COLO668 (cell line): ENCODE data around the gene LYPD1.

Experiments used
- DNase-seq: peaks from one replicate; lab custom pipeline; 2025; ENCODE audit not compliant: unreplicated experiment; lab: John Stamatoyannopoulos, UW

Gene LYPD1

DNA sequence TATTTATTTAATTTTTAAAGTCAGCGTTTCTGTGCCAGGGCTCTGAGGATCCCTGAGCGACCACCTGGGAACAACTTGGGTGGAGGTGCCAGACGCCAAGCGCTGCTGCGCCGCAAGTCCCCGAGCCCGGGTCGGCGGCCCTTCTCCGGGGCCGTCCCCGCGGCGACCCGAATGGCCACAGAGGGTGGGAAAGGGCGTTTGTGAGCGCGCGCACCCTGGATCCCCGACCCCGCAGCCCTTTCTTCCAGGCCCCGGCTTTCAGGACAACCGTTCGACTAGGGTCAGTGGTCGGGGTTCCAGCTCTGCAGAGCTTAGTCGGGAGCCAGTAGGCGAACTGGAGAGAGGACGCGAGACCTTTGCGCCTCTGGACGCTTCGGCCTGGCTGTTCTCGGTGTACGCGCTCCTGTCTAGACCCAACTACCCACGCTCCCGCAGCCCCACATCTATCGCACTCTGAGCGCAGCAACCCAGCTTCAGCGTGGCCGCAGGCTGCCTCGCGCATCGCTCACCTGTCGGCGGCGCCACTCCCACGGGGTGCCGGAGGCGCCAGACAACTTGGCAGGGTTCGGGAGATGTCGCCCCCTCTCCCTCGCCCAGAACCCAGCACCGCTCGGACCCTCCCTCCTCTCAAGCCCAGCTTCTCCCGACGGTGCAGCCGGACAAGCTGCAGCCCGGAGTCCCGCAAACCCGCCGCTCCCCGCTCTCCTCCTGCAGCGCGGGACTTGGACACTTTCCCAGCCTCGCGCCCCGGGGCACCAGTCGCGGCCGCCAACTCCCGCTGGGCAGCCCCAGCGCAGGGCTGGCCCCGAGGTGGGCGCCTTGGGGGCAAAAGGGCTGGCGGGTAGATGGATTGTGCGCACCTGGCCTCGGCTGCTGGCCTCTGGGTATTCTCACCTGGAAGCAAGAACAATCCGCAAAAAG is 758 bp downstream of the LYPD1 start:
- peak; percentile 64 for DNase-seq

DNA sequence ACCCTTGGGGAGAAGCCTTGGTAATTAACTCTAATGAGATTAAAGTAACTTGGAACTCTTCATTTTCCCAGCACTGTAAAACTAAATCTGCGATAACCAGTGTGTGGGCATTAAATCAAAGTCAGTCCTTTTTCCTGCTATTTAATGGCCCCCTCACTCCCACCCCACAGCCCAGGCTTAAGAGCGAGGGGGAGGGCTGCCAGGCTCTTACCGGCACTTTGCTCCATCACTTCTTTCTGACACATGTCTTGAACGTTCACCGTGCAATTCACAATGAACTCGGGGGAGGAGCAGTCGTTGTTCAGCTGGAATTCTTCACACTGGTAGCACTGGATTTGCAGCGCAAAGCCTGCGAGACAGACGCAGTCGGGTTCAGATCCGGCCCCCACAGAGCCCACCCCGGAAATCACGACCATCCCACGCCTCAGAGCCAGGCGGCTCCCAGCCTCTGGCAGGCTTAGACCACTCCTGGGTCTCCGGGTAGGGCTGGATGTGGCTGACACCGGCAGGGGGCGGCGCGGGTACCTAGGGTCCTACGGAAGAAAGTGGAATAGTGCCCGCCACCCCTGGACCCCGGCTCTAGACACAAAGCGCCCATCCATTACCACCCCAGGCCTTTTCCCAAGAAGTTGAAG is 1.7 kb downstream of the LYPD1 start:
- DNase-seq = peak; percentile 30

DNA sequence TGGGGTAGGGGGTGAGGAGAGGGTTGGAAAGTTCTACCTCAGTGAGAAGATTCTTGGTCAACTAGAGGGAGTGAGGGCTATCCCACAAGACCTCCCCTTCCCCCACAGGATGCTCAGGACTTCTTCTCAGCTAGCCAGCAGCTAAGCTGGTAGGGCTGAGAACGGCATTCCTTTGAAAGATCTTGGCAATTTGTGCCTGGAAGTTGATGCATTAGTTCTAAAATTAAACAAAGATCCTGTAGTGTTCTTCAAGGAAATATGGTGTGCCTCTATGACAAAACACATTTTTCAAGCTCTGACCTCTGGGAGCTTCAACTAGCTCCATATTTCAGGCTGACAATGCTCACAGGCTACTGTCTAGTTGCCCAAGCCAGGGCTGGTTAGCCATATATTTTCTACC is 2.3 kb downstream of the LYPD1 start:
- no peak for DNase-seq

DNA sequence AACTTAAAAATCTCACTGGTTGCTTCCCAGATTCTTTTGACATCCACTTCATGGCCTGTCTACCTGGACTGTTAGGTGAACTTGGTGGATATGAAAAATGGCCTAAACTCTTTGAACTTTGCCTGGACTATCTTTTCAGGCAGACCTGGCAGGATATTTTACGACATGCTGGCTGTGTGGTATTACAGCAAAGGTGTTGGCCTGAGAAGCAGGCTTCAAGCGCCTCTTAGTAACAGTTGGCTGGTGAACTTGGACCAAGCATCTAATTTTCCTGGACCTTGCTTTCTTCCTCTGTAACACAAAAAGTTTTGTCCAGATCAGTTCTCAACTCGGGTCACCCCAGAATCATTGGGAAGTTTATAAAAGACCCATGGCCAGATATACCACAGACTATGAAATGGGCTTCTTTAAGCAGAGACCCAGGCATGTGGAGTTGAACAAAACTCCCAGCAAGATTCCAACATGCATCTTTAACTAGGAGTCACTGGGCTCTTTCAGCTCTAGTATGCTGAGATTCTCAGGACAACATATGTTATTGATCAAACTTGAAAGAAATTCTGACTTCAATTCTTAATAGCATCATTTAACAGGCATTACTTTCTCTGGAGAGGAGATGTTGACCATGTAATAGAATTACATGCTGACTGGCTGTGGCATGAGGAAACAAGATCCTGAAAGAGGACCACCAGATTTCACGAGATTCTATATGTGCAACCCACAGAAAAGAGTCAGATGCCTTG is 4.4 kb downstream of the LYPD1 start:
- no peak for DNase-seq

DNA sequence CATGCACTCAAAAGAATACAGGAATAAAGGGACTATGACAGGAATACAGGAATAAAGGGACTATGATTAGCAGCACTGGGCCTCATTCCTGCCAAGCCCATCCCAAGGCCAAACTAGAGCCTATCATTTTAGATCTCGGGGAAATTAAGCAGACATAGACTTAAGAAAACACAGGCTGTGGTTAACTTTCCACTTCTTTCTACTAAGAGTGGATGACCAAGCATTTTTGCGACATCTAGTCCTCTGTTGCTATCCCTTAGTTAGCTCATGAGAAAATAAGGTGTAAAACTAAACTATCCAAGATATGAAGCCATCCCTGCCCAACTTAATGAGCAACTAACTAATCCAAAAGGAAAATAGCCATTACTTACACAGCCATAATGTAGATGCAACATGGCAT is 5.9 kb downstream of the LYPD1 start:
- no peak for DNase-seq

DNA sequence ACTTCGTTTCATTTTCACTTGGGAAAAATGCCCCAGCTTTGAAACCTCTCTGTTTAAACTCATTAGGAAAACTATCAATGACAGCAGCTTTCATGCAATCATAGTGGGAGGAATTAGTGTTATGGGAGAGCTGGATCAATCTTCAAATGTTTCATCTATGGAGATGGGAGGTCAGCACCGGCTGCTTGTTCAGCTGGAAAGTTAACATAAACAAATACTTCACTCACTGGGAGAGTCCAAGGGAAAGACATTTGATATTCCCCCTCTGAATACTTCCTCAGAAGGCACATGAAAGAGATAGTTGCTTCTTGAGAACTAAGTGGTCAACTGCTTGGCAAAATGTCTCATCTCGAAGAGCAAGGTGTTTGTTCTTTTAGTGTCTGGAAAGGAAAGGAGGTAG is 7.3 kb downstream of the LYPD1 start:
- DNase-seq = no peak

DNA sequence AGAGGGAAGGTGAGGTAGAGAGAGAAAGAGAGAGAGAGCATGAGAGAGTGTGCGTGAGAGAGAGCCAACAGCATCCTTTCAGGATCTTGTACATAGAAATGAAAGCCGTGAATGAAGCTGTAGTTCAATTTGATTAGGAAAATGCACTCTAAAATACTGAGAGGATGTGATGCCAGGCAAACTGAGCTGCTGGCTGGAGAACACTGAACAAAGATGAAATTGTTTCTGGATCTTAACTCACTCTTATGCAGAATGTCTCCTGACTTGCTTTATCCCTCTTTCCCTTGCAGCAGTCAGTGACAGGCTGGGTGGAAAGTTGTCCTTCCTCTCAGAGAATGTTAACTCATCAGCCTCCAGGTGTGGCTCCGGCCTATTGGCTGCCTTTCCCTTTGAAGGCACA is 10.7 kb downstream of the LYPD1 start:
- DNase-seq = no peak

DNA sequence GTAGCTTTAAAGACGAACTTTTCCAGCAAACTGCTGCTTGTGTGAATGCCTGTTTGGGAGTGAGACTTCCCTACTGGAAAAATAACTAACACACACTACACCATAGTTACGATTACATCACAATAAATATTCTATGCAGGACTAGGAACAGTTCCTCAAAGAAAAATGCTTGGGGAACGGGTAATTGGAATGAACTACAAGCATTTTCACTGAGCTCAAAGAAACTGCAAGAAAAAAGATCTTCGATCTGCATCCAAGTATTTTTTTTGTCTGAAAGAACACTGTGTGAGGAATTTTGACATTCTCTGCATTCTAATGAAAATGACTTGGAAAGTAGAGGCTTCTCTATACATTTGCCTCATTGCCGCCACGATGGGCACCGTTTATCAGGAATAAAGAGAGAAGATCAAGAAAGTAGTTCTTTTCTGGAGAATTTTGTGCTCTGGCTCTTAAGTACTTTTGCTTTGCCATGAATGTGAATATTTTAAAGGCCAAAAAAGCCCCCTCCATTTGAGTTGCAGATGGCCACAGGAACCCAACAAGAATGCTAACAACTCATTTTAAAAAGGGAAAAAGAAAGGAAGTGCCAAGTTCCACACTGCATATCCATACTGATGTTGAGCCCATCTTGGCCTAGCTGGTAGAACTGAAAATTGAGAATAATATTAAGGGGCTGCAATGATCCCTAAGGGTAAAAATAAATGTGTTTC is 13.6 kb downstream of the LYPD1 start:
- no peak for DNase-seq

DNA sequence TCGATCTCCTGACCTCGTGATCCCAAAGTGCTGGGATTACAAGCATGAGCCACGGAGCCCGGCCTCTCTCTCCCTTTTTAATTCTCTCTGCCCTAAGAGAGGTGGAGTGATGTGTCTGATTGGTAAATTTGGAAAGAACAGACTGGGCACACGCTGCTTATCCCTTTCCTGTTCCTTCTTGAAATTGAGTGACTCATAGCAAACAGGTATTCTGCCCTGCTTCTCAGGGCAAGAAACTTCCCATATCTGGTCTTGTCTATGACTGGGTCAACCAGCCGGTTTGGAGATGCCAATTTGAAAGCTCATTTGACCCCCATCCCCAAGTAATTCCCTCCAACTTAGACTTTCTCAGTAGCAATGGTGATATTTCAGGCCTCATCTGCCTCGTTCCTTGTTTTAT is 15.0 kb downstream of the LYPD1 start:
- no peak for DNase-seq

DNA sequence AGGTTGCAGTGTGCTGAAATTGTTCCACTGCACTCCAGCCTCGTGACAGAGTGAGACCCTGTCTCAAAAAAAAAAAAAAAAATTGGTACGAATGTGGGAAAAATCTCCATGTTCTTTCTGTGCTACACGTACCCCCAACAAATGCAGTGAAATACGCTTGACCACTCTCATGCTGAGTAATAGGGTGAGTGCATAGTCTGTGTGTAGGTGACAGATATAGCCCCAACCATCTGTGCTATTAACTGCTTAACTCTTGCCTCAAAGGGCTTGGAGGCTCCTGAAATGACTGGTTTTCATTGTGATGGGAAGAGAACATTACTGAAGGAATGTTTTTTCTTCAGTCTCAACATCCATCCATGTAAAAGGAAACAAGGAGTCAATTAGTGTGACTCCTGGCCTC is 15.7 kb downstream of the LYPD1 start:
- no peak for DNase-seq

DNA sequence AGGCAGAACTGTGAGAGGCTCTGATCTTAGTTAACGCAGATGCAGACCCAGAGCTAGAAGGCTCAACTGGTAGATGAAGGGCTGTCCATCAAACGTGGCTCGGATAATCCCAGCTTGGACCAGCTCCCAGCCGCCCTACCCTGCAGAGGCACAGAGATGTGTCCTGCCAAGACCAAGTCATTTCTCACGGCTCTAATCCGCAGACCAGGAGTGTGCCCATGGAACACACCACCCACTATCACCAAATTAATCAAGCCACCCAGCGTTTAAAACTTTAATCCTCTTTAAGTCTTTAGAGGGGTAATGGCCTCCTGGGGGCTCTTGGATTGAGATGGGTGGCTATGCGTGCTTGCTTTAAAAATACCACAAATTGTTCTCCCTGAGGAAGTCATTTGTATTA is 17.5 kb downstream of the LYPD1 start:
- DNase-seq = no peak

DNA sequence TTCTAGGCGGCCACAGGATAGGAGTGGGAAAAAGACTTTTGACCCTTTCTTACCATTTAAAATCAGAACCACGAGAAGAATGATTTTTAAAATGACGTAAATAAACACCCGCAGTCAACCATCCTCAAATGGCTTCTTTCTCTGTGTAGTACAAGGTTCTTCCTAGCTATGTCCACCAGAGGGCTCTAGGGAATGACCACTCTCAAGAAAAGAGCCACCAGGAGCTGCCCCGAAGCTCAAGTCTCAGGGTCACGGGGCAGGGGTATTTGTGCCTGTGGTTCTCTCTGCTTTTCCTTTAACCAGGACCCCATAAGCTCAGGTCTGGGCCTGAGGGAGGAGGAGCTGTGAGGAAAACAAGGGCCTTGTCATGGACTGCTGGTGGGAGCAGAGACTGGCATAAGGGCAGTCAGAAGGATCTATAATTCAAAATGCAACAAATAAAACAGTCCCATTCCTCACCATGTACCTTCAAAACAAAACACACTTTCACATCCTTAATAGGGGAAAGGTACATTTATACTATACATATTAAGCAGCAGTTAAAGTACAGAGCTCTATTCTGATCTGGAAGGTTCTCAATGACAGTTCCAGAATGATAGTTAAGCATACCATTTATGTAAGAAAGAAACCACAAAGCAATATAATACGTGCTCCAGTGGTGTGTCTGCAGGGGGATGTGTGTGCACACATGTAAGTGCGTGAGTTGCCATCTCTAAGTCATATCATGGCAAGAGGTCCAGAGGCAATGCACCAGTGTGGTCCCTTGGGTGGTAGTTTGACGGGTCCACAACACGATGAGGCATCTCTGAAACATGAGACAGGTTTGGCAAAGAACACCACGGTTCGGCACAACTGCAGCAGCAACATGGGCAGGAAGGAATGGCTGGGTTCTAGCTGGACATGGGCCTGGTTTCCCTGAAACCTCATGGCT is 18.6 kb downstream of the LYPD1 start:
- DNase-seq = no peak

DNA sequence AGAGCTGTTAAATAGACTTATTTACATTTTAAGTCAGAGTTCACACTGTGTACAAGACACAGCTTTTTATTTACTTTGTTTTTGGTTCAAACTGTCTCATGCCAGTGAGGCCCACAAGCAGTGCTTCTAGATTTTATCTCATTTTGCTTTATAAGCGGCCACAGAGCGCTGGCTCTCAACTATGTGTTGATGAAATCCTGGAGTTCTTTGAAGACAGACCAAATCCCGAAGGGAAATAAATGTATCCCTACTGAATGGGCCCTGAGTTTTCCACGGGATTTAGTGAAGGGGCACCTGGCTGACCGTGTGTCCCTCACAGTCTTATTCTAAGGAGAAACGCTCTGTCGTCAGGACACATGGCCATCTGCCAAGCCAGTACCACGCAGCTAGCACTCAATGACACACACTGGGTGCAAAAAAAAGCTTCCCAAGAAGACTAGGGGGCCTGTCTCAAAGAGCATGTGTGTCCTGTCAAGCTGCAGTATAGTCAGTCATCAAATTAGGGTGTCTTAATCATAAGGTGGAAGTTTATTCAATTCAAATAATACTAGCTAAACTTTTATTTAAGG is 23.4 kb downstream of the LYPD1 start:
- DNase-seq = no peak

DNA sequence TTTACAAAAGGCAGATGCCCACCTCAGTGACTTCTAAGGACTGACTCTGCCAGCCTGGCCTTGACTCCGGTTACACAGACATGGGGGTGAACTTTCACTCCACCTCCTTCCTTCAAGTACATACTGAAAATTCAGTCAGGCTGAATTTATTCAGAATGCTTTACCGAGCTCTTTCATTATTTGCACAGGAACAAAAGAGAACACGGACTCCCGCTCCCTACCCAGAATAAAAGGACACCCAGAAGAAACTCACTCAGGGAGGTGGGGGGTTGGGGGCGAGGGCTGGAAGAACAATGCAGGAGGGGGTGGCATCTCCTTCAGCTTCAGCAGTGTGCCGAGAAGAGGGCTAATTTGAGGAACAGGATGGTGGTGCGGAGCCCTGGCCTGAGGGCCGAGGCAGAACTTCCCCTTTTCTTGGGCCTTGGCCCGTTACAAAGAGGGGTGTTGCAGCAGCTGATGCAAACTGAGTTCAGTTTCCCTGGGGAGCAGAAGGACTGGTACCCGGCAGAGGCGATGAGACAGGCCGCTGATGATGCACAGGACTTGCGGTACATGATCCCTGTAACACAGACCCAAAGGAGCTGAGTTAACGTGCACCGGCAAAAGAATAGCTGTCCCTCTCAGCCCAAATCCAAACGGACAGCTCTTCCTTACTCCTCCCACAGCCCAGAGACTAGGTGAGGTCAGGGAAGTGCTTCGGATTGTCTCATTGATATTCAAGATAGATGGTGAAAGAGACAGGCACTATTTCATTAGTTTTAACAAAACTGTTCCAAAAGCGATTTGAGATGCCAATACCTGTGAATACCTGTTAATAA is 24.1 kb downstream of the LYPD1 start:
- no peak for DNase-seq

DNA sequence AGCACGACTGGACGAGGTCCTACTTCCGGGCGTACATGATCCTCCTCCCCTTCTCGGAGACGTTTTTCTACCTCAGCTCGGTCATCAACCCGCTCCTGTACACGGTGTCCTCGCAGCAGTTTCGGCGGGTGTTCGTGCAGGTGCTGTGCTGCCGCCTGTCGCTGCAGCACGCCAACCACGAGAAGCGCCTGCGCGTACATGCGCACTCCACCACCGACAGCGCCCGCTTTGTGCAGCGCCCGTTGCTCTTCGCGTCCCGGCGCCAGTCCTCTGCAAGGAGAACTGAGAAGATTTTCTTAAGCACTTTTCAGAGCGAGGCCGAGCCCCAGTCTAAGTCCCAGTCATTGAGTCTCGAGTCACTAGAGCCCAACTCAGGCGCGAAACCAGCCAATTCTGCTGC is 24.8 kb downstream of the LYPD1 start:
- DNase-seq = no peak

DNA sequence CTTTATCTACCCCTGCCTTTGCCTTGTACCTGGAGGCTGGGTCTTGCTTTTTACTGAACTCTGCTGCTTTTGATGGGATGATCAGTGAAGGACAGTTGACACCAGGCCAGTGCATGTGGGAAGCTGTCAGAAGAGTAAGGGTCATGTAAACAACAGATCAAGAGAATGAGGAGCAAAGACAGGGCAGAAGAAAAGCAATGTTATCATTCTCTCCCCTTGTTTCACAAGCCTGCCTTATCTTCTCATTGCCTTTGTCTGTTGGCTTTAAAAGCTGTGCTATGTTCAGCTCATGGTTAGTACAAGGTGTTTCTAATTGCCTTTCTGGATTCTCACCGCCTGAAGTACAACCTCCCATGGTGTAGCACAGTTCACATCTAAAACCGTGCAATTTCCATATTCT is 27.6 kb downstream of the LYPD1 start:
- DNase-seq = no peak

DNA sequence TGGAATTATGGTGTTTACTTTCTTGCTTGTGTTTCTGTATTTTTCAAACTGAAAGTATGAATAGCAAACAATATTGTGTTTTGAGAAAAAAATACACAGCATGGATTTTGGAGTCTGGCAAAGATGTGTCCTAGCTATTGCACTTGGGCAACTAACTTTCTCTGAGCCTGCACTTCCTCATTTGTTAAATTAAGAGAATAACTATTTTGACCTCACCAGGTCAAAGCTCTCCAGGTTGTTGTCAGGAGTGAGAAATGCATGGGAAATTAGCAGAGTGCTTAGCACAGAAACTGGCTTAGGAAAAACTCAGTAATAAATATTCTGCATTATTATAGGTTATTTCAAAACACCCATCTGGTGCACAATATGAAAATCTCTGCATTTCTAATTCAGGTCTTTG is 28.2 kb downstream of the LYPD1 start:
- no peak for DNase-seq

DNA sequence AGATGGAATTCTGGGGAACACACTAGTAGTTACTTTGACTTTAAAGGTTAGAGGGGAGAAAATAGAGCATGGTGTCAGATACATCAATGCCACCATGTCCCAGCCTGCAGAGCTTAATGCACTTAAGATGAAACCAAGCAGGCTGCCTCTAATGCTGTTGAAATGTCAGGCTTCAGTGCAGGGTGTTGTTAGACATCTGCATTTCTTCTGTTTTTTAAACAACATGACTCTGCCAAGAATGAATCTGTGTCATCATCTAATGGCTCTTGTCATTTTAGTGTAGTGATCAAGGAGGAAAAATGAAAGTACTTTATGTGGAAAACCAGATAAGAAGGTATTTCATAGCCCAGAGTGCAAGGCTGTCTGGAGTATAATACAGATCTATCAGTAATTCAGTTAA is 29.9 kb downstream of the LYPD1 start:
- no peak for DNase-seq
